C4-2B (cell line): Measurements from ENCODE around the gene GNB1L.
A peak's percentile ranks its signal among the peaks of the same experiment; 100 is the strongest.

ENCODE experiments used
- ZFX ChIP-seq: fragments of 450-650 bp; IDR thresholded peaks from 2 replicates; pipeline ENCODE4 v1.6.1; 2017
- TF ChIP-seq, protein P1 (sequence below): fragments of 450-650 bp; conservative IDR thresholded peaks from 2 replicates; pipeline ENCODE4 v1.5.1; 2017; ENCODE audit warnings: mild to moderate bottlenecking

DNA sequence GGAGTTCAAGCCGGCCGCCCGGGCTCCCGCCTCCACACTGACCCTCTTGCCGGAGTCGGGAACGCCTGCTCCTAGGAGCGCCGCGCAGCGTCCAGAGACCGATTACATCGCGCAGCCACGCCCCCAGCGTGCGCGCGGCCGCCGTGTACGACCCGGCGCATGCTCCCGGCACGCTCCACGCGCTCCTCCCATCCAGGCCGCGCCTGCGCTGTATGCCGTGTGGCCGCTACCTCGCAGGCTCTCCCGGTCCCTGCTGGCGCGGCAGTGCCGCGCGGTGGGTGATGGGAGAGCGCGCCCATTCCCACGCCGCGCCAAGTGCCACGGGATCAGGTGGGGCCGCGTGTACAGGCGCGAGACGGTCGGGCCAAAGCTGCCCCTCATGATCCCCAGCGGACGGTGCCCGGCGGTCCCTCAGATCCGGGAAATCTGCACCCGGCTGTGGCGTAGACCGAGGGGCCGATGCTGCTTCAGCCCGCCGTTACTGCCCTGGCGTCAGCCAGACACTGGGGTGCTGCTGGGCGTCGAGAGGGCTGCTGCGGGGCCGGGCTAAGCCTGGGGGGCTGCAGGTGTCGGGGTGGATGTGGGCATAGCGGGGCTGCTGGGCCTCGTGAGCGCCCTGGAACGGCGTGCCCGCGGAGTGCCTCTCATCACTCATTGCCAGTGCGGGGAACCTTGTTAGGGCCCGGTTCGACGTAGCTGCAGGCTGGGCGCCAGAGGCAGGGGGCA is at the start of gene GNB1L, which contains the start of gene RTL10:
- TF ChIP-seq, protein P1, sequence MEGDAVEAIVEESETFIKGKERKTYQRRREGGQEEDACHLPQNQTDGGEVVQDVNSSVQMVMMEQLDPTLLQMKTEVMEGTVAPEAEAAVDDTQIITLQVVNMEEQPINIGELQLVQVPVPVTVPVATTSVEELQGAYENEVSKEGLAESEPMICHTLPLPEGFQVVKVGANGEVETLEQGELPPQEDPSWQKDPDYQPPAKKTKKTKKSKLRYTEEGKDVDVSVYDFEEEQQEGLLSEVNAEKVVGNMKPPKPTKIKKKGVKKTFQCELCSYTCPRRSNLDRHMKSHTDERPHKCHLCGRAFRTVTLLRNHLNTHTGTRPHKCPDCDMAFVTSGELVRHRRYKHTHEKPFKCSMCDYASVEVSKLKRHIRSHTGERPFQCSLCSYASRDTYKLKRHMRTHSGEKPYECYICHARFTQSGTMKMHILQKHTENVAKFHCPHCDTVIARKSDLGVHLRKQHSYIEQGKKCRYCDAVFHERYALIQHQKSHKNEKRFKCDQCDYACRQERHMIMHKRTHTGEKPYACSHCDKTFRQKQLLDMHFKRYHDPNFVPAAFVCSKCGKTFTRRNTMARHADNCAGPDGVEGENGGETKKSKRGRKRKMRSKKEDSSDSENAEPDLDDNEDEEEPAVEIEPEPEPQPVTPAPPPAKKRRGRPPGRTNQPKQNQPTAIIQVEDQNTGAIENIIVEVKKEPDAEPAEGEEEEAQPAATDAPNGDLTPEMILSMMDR = no peak
- TF ChIP-seq ZFX = peak; percentile 86; the same call in 1 of the 2 replicates
